Measurements from ENCODE around the gene ZNF747. TPM values are rescaled to one million over a fixed set of nuclear protein-coding genes. Genes with fewer than 3 reads are reported as not detected.

The ZNF747 gene
- total RNA-seq, 4 donors from 2014 or later = 16.0 to 25.7 (median 16.8) TPM

DNA sequence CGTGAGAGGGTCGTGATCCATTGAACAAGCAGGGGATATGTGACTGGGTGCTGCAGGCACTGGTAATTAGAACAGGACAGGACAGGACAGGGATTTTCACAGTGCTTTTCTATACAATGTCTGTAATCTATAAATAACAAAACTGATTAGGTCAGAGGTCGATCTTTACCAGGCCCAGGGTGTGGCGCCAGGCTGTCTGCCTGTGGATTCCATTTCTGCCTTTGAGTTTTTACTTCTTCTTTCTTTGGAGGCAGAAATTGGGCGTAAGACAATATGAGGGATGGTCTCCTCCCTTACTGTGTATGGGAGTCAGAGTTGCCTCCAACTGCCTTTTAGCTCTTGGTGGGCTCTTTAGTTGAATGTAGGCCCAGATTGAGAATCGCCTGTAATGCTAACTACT, 25.0 kb upstream of the ZNF747 start:
- intact Hi-C loops (cut with DNase I; ENCODE audit: low total_unique reads) (no loop called here), in situ Hi-C loops (cut with MboI; ENCODE audit: low pct_ligation_motif_present in 1 of 4, low pct_unique_long_range_greater_than_20kb in 1 of 4, low sequenced_read_pairs in 3 of 4) (loop anchor here in 1 of 4 donors (25.0 kb wide), 1 partner anchor 122 kb away; the partner anchor contains the start of genes DCTPP1 and SEPHS2)
- peaks cover 0 to 11% (median 3%) of the 10 kb centered on the region in 4 donors for H3K36me3 ChIP-seq
- H3K4me3 ChIP-seq = no peak overlapping the region
- peaks cover 24 to 48% (median 41%) of the 10 kb centered on the region in 4 donors for H3K4me1 ChIP-seq
- no peaks in the 10 kb centered on the region for H3K9me3 ChIP-seq
- TF ChIP-seq, protein P1, sequence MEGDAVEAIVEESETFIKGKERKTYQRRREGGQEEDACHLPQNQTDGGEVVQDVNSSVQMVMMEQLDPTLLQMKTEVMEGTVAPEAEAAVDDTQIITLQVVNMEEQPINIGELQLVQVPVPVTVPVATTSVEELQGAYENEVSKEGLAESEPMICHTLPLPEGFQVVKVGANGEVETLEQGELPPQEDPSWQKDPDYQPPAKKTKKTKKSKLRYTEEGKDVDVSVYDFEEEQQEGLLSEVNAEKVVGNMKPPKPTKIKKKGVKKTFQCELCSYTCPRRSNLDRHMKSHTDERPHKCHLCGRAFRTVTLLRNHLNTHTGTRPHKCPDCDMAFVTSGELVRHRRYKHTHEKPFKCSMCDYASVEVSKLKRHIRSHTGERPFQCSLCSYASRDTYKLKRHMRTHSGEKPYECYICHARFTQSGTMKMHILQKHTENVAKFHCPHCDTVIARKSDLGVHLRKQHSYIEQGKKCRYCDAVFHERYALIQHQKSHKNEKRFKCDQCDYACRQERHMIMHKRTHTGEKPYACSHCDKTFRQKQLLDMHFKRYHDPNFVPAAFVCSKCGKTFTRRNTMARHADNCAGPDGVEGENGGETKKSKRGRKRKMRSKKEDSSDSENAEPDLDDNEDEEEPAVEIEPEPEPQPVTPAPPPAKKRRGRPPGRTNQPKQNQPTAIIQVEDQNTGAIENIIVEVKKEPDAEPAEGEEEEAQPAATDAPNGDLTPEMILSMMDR (IDR thresholded peaks at IDR 0.05) = no peak
- TF ChIP-seq EP300 (IDR thresholded peaks at IDR 0.05; ENCODE audit: low read depth) (no peak), POLR2A (IDR thresholded peaks at IDR 0.05) (no peak), POLR2AphosphoS5 (IDR thresholded peaks at IDR 0.05) (no peak)
- H3K27me3 ChIP-seq = no peaks in the 10 kb centered on the region
- whole genome bisulfite sequencing, 2 donors (ENCODE audit: low coverage in 1 of 2) = 92 to 100% methylated on average over 2 to 6 of the region's 6 CpGs
- peak overlapping the region in 2 of 4 donors; percentile 12 to 91 for H3K27ac ChIP-seq
- DNase-seq = no peak

DNA sequence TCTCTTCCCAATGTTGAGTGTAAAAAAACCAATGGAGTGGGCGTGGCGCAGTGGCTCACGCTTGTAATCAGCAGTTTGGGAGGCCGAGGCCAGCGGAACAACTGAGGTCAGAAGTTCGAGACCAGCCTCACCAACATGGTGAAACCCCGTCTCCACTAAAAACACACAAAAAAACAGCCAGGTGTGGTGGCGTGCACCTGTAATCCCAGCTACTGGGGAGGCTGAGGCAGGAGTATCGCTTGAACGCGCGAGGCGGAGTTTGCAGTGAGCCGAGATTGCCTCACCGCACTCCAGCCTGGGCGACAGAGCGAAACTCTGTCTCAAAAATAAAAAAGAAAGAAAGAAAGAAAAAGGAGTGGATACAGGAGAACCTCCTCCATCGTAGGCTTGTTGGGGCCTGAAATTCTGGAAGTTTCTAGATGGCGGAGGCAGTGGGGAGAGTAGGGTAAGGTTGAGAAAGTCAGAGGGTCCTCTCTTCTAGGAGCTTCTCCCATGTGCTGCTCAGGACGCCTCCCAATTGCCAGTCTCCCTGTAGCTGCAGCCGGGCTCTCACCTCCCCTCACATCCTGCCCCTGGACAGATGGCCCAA, 24.2 kb upstream of the ZNF747 start:
- in situ Hi-C loops (cut with MboI; ENCODE audit: low pct_ligation_motif_present in 1 of 4, low pct_unique_long_range_greater_than_20kb in 1 of 4, low sequenced_read_pairs in 3 of 4) = loop anchor here in 1 of 4 donors (25.0 kb wide), 1 partner anchor 122 kb away; the partner anchor contains the start of genes DCTPP1 and SEPHS2
- WGBS, 2 donors (ENCODE audit: low coverage in 1 of 2) = 83 to 100% methylated on average over 4 to 21 of the region's 21 CpGs
- Histone ChIP-seq H3K9me3 (no peaks in the 10 kb centered on the region), H3K27me3 (no peaks in the 10 kb centered on the region), H3K36me3 (peaks cover 0 to 13% (median 3%) of the 10 kb centered on the region in 4 donors), H3K4me3 (peak overlapping the region in 2 of 4 donors; percentile 68 to 94), H3K4me1 (peaks cover 24 to 48% (median 41%) of the 10 kb centered on the region in 4 donors), H3K27ac (peak overlapping the region; percentile 91 to 99 (median 96))
- TF ChIP-seq, protein P1 (IDR thresholded peaks at IDR 0.05) = no peak
- TF ChIP-seq POLR2AphosphoS5 (IDR thresholded peaks at IDR 0.05) = no peak
- TF ChIP-seq POLR2A (IDR thresholded peaks at IDR 0.05) = no peak
- TF ChIP-seq EP300 (IDR thresholded peaks at IDR 0.05; ENCODE audit: low read depth) = no peak
- intact Hi-C loops (cut with DNase I; ENCODE audit: low total_unique reads) = loop anchor here (1.0 kb wide), 1 partner anchor 25 kb away; the partner anchor contains the start of gene ZNF747
- DNase-seq = no peak

DNA sequence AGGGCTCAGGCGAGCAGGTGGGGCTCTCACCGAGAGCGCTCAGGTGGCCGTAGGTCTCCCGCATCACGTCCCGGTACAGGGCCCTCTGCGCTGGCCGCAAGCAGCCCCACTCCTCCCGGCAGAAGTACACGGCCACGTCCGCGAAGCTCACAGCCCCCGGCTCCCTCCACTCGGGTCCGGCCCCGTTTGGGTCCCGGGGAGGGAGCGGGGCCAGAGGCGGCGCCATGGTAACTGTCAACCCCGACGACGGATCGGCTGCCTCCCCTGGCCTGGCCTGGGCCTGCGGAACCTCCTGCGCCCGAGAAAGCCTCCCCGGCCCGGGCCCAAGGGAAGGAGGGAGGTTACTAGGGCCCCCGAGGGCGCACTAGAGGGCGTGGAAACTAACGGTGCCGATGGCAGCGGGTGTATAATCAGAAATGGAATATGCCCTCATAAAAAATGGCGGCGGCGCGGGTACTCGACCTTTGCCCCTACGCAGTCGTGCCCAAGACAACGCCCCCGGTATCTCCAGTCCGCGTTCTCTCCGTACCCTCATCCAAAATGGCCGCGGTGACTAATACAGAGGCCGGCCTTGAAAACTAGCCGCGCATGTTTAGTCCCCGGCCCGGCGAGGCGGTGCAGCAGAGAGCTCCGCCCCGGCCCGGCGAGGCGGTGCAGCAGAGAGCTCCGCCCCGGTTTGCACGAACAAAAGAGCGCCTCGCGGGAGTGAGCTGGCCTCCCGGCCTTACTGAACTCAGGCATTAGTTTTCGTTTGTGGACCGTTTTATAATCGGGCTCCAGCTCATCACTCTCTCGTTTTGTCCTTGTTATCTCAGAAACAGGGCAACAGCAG, 23.5 kb upstream of the ZNF747 start, which contains the start of gene ZNF764:
Gene ZNF764, minus strand, starts transcription at position 418 of the 832 bp plus-strand sequence. Its CDS starts 192 bp downstream, at position 226.
- WGBS, 2 donors (ENCODE audit: low coverage in 1 of 2) = 0% methylated on average over 70 of the region's 74 CpGs; no CpG with 5 or more reads in 1 of the 2 donors
- Histone ChIP-seq H3K9me3 (no peaks in the 10 kb centered on the region), H3K27ac (peak within 1 kb of the TSS; percentile 91 to 99 (median 96)), H3K4me1 (peaks cover 24 to 53% (median 43%) of the 10 kb centered on the region in 4 donors), H3K27me3 (no peaks in the 10 kb centered on the region), H3K4me3 (peak within 1 kb of the TSS; percentile 59 to 94 (median 73)), H3K36me3 (peaks cover 0 to 13% (median 3%) of the 10 kb centered on the region in 4 donors)
- TF ChIP-seq POLR2AphosphoS5 (IDR thresholded peaks at IDR 0.05) (peak; percentile 17 to 74 (median 73)), EP300 (IDR thresholded peaks at IDR 0.05; ENCODE audit: low read depth) (no peak), POLR2A (IDR thresholded peaks at IDR 0.05) (peak; percentile 67)
- TF ChIP-seq, protein P1 (IDR thresholded peaks at IDR 0.05) = peak in 1 of 5 experiments; percentile 6
- intact Hi-C loops (cut with DNase I; ENCODE audit: low total_unique reads) = loop anchor here (1.0 kb wide), 1 partner anchor 24 kb away; the partner anchor contains the start of gene ZNF747
- peak; percentile 99 for DNase-seq
- in situ Hi-C loops (cut with MboI; ENCODE audit: low pct_ligation_motif_present in 1 of 4, low pct_unique_long_range_greater_than_20kb in 1 of 4, low sequenced_read_pairs in 3 of 4) = loop anchor here in 1 of 4 donors (25.0 kb wide), 1 partner anchor 121 kb away; the partner anchor contains the start of genes DCTPP1 and SEPHS2

DNA sequence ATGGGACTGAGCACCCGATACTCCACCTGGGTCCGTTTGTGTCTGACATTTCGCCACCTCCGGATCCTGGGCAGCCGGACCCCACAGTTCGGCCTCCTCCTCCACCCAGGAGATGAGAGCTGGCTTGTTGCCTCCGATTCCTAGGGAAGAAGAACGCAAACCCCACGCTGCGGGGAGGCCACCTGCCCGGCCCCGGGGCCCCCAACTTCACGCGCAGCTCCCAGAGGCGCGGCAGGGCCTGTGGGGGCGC, 23.0 kb upstream of the ZNF747 start:
- intact Hi-C loops (cut with DNase I; ENCODE audit: low total_unique reads) = no loop called here
- no peak for DNase-seq

More for the DNA sequence above, 23.0 kb upstream of the ZNF747 start:
- Histone ChIP-seq H3K36me3 (peaks cover 0 to 13% (median 3%) of the 10 kb centered on the region in 4 donors), H3K27me3 (no peaks in the 10 kb centered on the region), H3K27ac (peak overlapping the region; percentile 91 to 99 (median 96)), H3K4me3 (peak overlapping the region; percentile 59 to 94 (median 73)), H3K4me1 (peaks cover 24 to 53% (median 46%) of the 10 kb centered on the region in 4 donors), H3K9me3 (no peaks in the 10 kb centered on the region)
- whole genome bisulfite sequencing, 2 donors (ENCODE audit: low coverage in 1 of 2) = 1% methylated on average over 12 of the region's 17 CpGs; no CpG with 5 or more reads in 1 of the 2 donors
- in situ Hi-C loops (cut with MboI; ENCODE audit: low pct_ligation_motif_present in 1 of 4, low pct_unique_long_range_greater_than_20kb in 1 of 4, low sequenced_read_pairs in 3 of 4) = loop anchor here in 1 of 4 donors (25.0 kb wide), 1 partner anchor 120 kb away; the partner anchor contains the start of genes DCTPP1 and SEPHS2
- TF ChIP-seq POLR2A (IDR thresholded peaks at IDR 0.05) (no peak), EP300 (IDR thresholded peaks at IDR 0.05; ENCODE audit: low read depth) (no peak), POLR2AphosphoS5 (IDR thresholded peaks at IDR 0.05) (no peak)
- TF ChIP-seq, protein P1 (IDR thresholded peaks at IDR 0.05) = peak in 2 of 5 experiments; percentile 12 to 18

Data from transverse colon (tissue), 4 donors.